ENCODE data around the gene MAN1B1.

DNA sequence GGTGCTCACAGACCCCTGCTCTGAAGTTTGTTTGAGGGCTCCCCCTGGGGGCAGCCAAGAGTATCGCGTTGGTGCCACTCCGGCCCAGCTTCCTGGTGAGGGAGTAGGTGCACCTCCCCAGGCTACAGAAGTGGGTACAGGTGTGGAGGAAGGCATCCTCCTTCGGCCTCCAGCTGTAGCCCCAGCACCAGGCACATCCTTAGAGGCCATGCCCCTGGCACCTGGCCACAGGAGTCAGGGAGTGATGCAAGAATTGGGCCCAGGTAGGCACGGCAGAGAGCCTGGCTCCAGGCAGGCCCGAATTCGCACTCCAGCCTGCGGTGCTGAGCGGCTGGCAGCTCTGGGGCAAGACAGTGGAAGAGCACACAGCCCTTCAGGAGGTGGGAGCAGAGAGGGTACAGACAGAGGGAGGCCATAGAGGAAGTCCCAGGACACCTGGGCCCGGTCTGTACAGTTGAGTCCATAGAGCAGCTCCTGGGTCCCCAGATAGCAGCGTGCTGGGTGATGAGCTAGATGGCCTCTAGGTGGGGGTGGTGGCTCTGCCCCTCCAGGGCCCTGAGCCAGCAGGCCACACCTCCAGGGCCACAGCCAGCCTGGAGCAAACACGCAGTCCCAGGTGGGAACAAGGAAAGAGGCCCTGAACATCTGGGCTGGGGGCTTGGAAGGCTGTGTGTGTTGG lies 18.8 kb upstream of the MAN1B1 start:
- TF ChIP-seq, protein P1, sequence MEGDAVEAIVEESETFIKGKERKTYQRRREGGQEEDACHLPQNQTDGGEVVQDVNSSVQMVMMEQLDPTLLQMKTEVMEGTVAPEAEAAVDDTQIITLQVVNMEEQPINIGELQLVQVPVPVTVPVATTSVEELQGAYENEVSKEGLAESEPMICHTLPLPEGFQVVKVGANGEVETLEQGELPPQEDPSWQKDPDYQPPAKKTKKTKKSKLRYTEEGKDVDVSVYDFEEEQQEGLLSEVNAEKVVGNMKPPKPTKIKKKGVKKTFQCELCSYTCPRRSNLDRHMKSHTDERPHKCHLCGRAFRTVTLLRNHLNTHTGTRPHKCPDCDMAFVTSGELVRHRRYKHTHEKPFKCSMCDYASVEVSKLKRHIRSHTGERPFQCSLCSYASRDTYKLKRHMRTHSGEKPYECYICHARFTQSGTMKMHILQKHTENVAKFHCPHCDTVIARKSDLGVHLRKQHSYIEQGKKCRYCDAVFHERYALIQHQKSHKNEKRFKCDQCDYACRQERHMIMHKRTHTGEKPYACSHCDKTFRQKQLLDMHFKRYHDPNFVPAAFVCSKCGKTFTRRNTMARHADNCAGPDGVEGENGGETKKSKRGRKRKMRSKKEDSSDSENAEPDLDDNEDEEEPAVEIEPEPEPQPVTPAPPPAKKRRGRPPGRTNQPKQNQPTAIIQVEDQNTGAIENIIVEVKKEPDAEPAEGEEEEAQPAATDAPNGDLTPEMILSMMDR (IDR thresholded peaks at IDR 0.05), result peak; percentile 59 to 73
- no peak for TF ChIP-seq EP300 (IDR thresholded peaks at IDR 0.05)
